ENCODE data around the gene SMIM32. TPM values are rescaled to one million over a fixed set of nuclear protein-coding genes. Genes with fewer than 3 reads are reported as not detected.

The SMIM32 gene
- total and polyA plus RNA-seq, 2 of the 13 experiments (the other 11 are each of a cell fraction or from before 2014, with no cell fraction given), result 0.15 to 0.20 TPM

DNA sequence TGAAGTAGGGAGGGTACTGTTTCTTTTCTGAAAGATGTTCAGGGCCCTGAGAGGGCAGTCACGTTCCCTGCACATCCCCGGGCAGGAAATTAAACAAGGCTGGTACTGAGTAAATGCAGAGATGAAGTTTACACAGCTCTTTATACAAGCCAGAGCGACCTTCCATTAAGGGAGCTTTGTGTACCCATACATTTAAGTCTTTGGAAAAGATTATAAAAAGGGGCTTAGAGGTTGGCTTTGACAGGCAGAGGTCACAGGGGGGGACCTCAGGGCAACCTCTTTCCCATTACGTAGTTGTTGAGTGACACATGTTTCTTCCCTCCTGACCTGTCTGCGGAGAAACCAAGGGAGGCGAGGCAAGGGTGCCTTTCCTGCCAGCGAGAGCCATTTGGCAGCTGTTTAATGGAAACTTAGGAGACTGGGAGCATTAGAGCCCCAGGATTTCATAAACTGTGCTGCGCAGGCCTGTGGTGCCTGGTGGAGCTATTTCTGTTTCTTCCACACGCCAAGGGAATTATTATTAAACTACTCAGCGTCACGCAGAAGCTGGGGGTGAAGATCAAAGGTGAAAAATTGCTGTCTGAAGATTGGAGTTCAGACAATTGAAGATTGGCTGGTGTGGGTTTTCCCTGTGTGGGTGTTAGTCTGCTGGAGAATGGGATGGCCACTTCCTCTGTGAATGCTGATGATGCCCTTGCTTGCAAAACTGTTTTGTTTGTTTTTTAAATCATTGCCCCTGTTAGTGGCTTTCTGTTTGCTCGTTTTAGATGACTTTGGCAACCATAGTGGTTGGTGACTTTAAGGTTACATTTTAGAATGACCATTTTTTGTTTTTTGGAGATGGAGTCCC, 3.2 kb upstream of the SMIM32 start (continued):
- TF ChIP-seq NR2F1 (CRISPR knock-in tag; IDR thresholded peaks at IDR 0.05) (no peak), ZFP82 (CRISPR knock-in tag; IDR thresholded peaks at IDR 0.05; ENCODE audit: borderline replicate concordance) (no peak)
- TF ChIP-seq, protein P1, sequence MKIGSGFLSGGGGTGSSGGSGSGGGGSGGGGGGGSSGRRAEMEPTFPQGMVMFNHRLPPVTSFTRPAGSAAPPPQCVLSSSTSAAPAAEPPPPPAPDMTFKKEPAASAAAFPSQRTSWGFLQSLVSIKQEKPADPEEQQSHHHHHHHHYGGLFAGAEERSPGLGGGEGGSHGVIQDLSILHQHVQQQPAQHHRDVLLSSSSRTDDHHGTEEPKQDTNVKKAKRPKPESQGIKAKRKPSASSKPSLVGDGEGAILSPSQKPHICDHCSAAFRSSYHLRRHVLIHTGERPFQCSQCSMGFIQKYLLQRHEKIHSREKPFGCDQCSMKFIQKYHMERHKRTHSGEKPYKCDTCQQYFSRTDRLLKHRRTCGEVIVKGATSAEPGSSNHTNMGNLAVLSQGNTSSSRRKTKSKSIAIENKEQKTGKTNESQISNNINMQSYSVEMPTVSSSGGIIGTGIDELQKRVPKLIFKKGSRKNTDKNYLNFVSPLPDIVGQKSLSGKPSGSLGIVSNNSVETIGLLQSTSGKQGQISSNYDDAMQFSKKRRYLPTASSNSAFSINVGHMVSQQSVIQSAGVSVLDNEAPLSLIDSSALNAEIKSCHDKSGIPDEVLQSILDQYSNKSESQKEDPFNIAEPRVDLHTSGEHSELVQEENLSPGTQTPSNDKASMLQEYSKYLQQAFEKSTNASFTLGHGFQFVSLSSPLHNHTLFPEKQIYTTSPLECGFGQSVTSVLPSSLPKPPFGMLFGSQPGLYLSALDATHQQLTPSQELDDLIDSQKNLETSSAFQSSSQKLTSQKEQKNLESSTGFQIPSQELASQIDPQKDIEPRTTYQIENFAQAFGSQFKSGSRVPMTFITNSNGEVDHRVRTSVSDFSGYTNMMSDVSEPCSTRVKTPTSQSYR (CRISPR knock-in tag; IDR thresholded peaks at IDR 0.05; ENCODE audit: borderline replicate concordance), result no peak

DNA sequence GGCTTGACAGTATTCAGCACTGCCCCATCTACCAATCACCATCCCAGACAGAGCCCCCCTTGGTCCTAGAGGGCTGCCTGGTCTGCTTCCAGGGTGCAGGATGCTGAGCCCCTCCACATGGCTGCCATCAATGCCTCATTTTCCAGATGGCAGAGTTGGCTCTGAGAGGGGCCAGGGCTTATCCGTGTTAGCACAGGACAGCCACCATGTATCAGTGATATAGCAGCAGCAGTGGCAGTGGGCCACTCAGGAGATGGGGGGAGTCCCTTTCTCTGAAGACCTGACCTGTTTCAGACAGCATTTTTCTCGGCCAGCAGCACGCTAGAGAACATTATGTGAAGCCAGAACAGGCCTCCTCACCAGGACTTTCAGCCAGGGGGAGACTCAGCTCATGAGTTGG, 1.6 kb upstream of the SMIM32 start:
- no peak for ATAC-seq
- WGBS (ENCODE audit: low lambda C conversion rate), result 60% methylated on average over 1 of the region's 3 CpGs
- Histone ChIP-seq H3K27me3 (ENCODE audit: control insufficient read depth in 1 of 2, insufficient read depth in 2 of 2, low read length in 2 of 2) (peaks cover 0 to 20% of the 10 kb centered on the region in 2 experiments; a peak in 3 of 5 replicates), H3K79me2 (ENCODE audit: insufficient read depth, low read length) (no peaks in the 10 kb centered on the region), H3K27ac (ENCODE audit: extremely low read length, insufficient read depth, low read length) (no peak overlapping the region), H3K9me3 (ENCODE audit: low read length) (no peaks in the 10 kb centered on the region), H4K20me1 (ENCODE audit: insufficient read depth, low read length) (no peaks in the 10 kb centered on the region), H3K36me3 (replicated peaks in 1 of 2; ENCODE audit: control insufficient read depth in 1 of 2, insufficient read depth in 2 of 2, low read length in 2 of 2) (no peaks in the 10 kb centered on the region), H3K4me1 (ENCODE audit: insufficient read depth, low read length) (peaks cover 30% of the 10 kb centered on the region), H3K4me3 (replicated peaks in 1 of 3; ENCODE audit: insufficient read depth in 1 of 3, low read depth in 2 of 3, low read length in 3 of 3) (no peak overlapping the region), H2AFZ (ENCODE audit: low read length) (no peak overlapping the region), H3K9ac (ENCODE audit: insufficient read depth, low read depth, low read length) (no peak overlapping the region), H3K4me2 (ENCODE audit: low read depth, low read length) (no peak overlapping the region)
- POLR2A ChIA-PET, result no interaction called here
- no peak for FAIRE-seq
- no peak for TF ChIP-seq ZSCAN31 (CRISPR knock-in tag; IDR thresholded peaks at IDR 0.05; ENCODE audit: low read depth)
- TF ChIP-seq MTA1 (CRISPR knock-in tag; IDR thresholded peaks at IDR 0.05; ENCODE audit: borderline replicate concordance), result no peak
- TF ChIP-seq SIN3B (IDR thresholded peaks at IDR 0.05; ENCODE audit: low read length), result no peak
- TF ChIP-seq, protein P2, sequence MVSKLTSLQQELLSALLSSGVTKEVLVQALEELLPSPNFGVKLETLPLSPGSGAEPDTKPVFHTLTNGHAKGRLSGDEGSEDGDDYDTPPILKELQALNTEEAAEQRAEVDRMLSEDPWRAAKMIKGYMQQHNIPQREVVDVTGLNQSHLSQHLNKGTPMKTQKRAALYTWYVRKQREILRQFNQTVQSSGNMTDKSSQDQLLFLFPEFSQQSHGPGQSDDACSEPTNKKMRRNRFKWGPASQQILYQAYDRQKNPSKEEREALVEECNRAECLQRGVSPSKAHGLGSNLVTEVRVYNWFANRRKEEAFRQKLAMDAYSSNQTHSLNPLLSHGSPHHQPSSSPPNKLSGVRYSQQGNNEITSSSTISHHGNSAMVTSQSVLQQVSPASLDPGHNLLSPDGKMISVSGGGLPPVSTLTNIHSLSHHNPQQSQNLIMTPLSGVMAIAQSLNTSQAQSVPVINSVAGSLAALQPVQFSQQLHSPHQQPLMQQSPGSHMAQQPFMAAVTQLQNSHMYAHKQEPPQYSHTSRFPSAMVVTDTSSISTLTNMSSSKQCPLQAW (CRISPR knock-in tag; IDR thresholded peaks at IDR 0.05), result no peak
- DNase-seq (ENCODE audit: low spot score), result no peak
- intact Hi-C loops (cut with micrococcal nuclease; ENCODE audit: unreplicated experiment), result no loop called here
- no TSS peak for BruUV-seq (replicated peaks)
- in situ Hi-C loops (cut with HindIII; ENCODE audit: extremely low pct_ligation_motif_present, low pct_unique_long_range_greater_than_20kb), result no loop called here
- CTCF ChIA-PET (ENCODE audit: low intra/inter-chr PET ratio, low total read pairs), result no interaction called here
